ENCODE results near the gene GCK.

GCK gene

GRCh38 chr7:44098092-44099068 is 90.9 kb downstream of the GCK start:
- peaks cover 2% of the 10 kb centered on the region; the same call in 1 of the 2 replicates for H3K9me3 ChIP-seq (ENCODE audit: control insufficient read depth, insufficient read depth, low read length)
- no peaks in the 10 kb centered on the region; the same call in 1 of the 2 replicates for H3K36me3 ChIP-seq (ENCODE audit: control insufficient read depth, low read length)
- H3K27me3 ChIP-seq (ENCODE audit: control insufficient read depth, low read length), result peaks cover 4% of the 10 kb centered on the region; the same call in 1 of the 2 replicates
- peak overlapping the region; percentile 43; the same call in 1 of the 2 replicates for H3K27ac ChIP-seq (ENCODE audit: low read depth, low read length)
- no peaks in the 10 kb centered on the region for H3K9me2 ChIP-seq (replicated peaks; ENCODE audit: control insufficient read depth, low read length)
- H3F3A ChIP-seq (ENCODE audit: control insufficient read depth, insufficient read depth), result peaks cover 12% of the 10 kb centered on the region
- no peak overlapping the region for H3K4me3 ChIP-seq (ENCODE audit: low read length)
- no peaks in the 10 kb centered on the region for H4K20me1 ChIP-seq (ENCODE audit: control insufficient read depth, insufficient read depth, low read depth, low read length)
- H3K79me2 ChIP-seq (ENCODE audit: control insufficient read depth, low read length), result no peaks in the 10 kb centered on the region
- H3K4me1 ChIP-seq (ENCODE audit: control insufficient read depth, low read length), result peaks cover 71% of the 10 kb centered on the region
- peak overlapping the region; percentile 56 for H3K4me2 ChIP-seq (ENCODE audit: low read length)
- TF ChIP-seq CTCF (IDR thresholded peaks at IDR 0.05; ENCODE audit: low read depth, low read length, poor library complexity, severe bottlenecking) (no peak), EZH2phosphoT487 (IDR thresholded peaks at IDR 0.05; ENCODE audit: borderline replicate concordance, low read length) (no peak)

- H3K4me2 ChIP-seq (ENCODE audit: low read length), result peak overlapping the region; percentile 56
- H3K27me3 ChIP-seq (ENCODE audit: control insufficient read depth, low read length), result no peaks in the 10 kb centered on the region
- peaks cover 9% of the 10 kb centered on the region for H3F3A ChIP-seq (ENCODE audit: control insufficient read depth, insufficient read depth)
- peak overlapping the region; percentile 30 for H3K4me3 ChIP-seq (ENCODE audit: low read length)
- H3K36me3 ChIP-seq (ENCODE audit: control insufficient read depth, low read length), result no peaks in the 10 kb centered on the region; the same call in 1 of the 2 replicates
- no peaks in the 10 kb centered on the region for H3K9me2 ChIP-seq (replicated peaks; ENCODE audit: control insufficient read depth, low read length)
- no peaks in the 10 kb centered on the region for H4K20me1 ChIP-seq (ENCODE audit: control insufficient read depth, insufficient read depth, low read depth, low read length)
- peaks cover 4% of the 10 kb centered on the region; the same call in 1 of the 2 replicates for H3K9me3 ChIP-seq (ENCODE audit: control insufficient read depth, insufficient read depth, low read length)
- H3K27ac ChIP-seq (ENCODE audit: low read depth, low read length), result peak overlapping the region; percentile 43
- peaks cover 76% of the 10 kb centered on the region for H3K4me1 ChIP-seq (ENCODE audit: control insufficient read depth, low read length)
- no peak for TF ChIP-seq CTCF (IDR thresholded peaks at IDR 0.05; ENCODE audit: low read depth, low read length, poor library complexity, severe bottlenecking)
- no peak for TF ChIP-seq EZH2phosphoT487 (IDR thresholded peaks at IDR 0.05; ENCODE audit: borderline replicate concordance, low read length)
- H3K79me2 ChIP-seq (ENCODE audit: control insufficient read depth, low read length), result no peaks in the 10 kb centered on the region
These were observed 91.9 kb downstream of the GCK start for GRCh38 chr7:44097064-44097932.

GRCh38 chr7:44096326-44096881 is 92.8 kb downstream of the GCK start:
- Histone ChIP-seq H3K4me2 (ENCODE audit: low read length) (peak overlapping the region; percentile 56), H3K27me3 (ENCODE audit: control insufficient read depth, low read length) (no peaks in the 10 kb centered on the region), H3K27ac (ENCODE audit: low read depth, low read length) (peak overlapping the region; percentile 43), H3K4me1 (ENCODE audit: control insufficient read depth, low read length) (peaks cover 74% of the 10 kb centered on the region), H3K4me3 (ENCODE audit: low read length) (peak overlapping the region; percentile 6; the same call in 1 of the 2 replicates), H3K9me3 (ENCODE audit: control insufficient read depth, insufficient read depth, low read length) (peaks cover 4% of the 10 kb centered on the region; the same call in 1 of the 2 replicates), H3K79me2 (ENCODE audit: control insufficient read depth, low read length) (no peaks in the 10 kb centered on the region), H3K36me3 (ENCODE audit: control insufficient read depth, low read length) (no peaks in the 10 kb centered on the region; the same call in 1 of the 2 replicates), H4K20me1 (ENCODE audit: control insufficient read depth, insufficient read depth, low read depth, low read length) (no peaks in the 10 kb centered on the region), H3F3A (ENCODE audit: control insufficient read depth, insufficient read depth) (peaks cover 7% of the 10 kb centered on the region), H3K9me2 (replicated peaks; ENCODE audit: control insufficient read depth, low read length) (no peaks in the 10 kb centered on the region)
- no peak for TF ChIP-seq EZH2phosphoT487 (IDR thresholded peaks at IDR 0.05; ENCODE audit: borderline replicate concordance, low read length)
- TF ChIP-seq CTCF (IDR thresholded peaks at IDR 0.05; ENCODE audit: low read depth, low read length, poor library complexity, severe bottlenecking), result no peak
